Smooth muscle cell (in vitro differentiated cells): ENCODE data around the gene YBEY. TPM values are rescaled to one million over a fixed set of nuclear protein-coding genes. Genes with fewer than 3 reads are reported as not detected.

Experiments
- DNase-seq: peaks from one replicate; lab custom pipeline; 2025; ENCODE audit not compliant: unreplicated experiment; lab: John Stamatoyannopoulos, UW
- H2AFZ ChIP-seq: fragments of 200-600 bp; sonication (generic); 2 replicates; pipeline ENCODE4 v1.6.0; 2016; ENCODE audit warnings: antibody characterized with exemption, low read depth, mild to moderate bottlenecking
- H3F3A ChIP-seq: fragments of 200-600 bp; sonication (generic); 2 replicates; pipeline ENCODE4 v1.6.0; 2017; ENCODE audit warnings: antibody characterized with exemption, low read depth
- H3K27ac ChIP-seq: fragments of 200-600 bp; sonication (generic); 2 replicates; pipeline ENCODE4 v1.5.1; 2016; ENCODE audit warnings: low read depth, mild to moderate bottlenecking
- H3K27me3 ChIP-seq: fragments of 200-600 bp; sonication (generic); 2 replicates; pipeline ENCODE4 v1.6.1; 2016; ENCODE audit warnings: low read depth, mild to moderate bottlenecking
- H3K36me3 ChIP-seq: fragments of 200-600 bp; sonication (generic); 2 replicates; pipeline ENCODE4 v1.5.1; 2016; ENCODE audit warnings: low read depth
- H3K4me1 ChIP-seq: fragments of 200-600 bp; sonication (generic); 2 replicates; pipeline ENCODE4 v1.5.1; 2016; ENCODE audit warnings: low read depth
- H3K4me2 ChIP-seq: fragments of 200-600 bp; sonication (generic); 2 replicates; pipeline ENCODE4 v1.6.0; 2016; ENCODE audit warnings: mild to moderate bottlenecking
- H3K4me3 ChIP-seq: fragments of 200-600 bp; sonication (generic); 2 replicates; pipeline ENCODE4 v1.5.1; 2016; ENCODE audit warnings: mild to moderate bottlenecking
- H3K79me2 ChIP-seq: fragments of 200-600 bp; sonication (generic); 2 replicates; pipeline ENCODE4 v1.6.0; 2016; ENCODE audit warnings: low read depth, mild to moderate bottlenecking
- H3K9ac ChIP-seq: fragments of 200-600 bp; sonication (generic); 2 replicates; pipeline ENCODE4 v1.6.0; 2016; ENCODE audit warnings: low read depth
- H3K9me3 ChIP-seq: fragments of 200-600 bp; sonication (generic); replicated peaks from 2 replicates; pipeline ENCODE4 v1.5.1; 2016; ENCODE audit warnings: low read depth
- H4K20me1 ChIP-seq: fragments of 200-600 bp; sonication (generic); 2 replicates; pipeline ENCODE4 v1.6.0; 2016; ENCODE audit warnings: low read depth
- CTCF ChIP-seq: fragments of 200-600 bp; sonication (generic); IDR thresholded peaks from 2 replicates; pipeline ENCODE4 v1.5.1; 2017; ENCODE audit warnings: borderline replicate concordance, mild to moderate bottlenecking, antibody characterized with exemption; ENCODE audit not compliant: insufficient read depth, poor library complexity, severe bottlenecking
- WGBS: methylation state at CpG from one replicate; pipeline ENCODE4 v1.1.7; 2016; ENCODE audit warnings: low lambda C conversion rate; 5-methylcytosine and 5-hydroxymethylcytosine counted together
- polyA plus RNA-seq: library from polyadenylated mRNA; unstranded; fragments of >200 nt; fragmentation: Nextera tagmentation; extraction: Ambion mirVana; gene quantifications from 2 replicates; pipeline ENCODE4 v1.2.1, GENCODE V29; 2016
- total RNA-seq: library from RNA; depleted of rRNA; stranded (reverse); fragments of >200 nt; gene quantifications from 2 replicates; pipeline ENCODE4 v1.2.3, GENCODE V29; 2014

YBEY gene
- total and polyA plus RNA-seq, 2 experiments from 2014 or later, result 24.1 to 31.1 TPM

GRCh38 chr21:46328151-46328550, 42.0 kb downstream of the YBEY start:
- WGBS, result 80% methylated on average over 5 of the region's 5 CpGs
- Histone ChIP-seq H3K9me3 (no peaks in the 10 kb centered on the region), H3F3A (peaks cover 15% of the 10 kb centered on the region), H3K79me2 (peaks cover 54% of the 10 kb centered on the region), H3K4me1 (peaks cover 8% of the 10 kb centered on the region), H3K4me2 (no peak overlapping the region), H3K36me3 (no peaks in the 10 kb centered on the region), H3K27ac (no peak overlapping the region), H4K20me1 (no peaks in the 10 kb centered on the region), H3K27me3 (no peaks in the 10 kb centered on the region), H2AFZ (no peak overlapping the region), H3K9ac (no peak overlapping the region), H3K4me3 (no peak overlapping the region)
- TF ChIP-seq CTCF, result no peak
- DNase-seq, result no peak

- no peak overlapping the region for H2AFZ ChIP-seq
- H3K4me3 ChIP-seq, result no peak overlapping the region
- TF ChIP-seq CTCF, result no peak
- peaks cover 54% of the 10 kb centered on the region for H3K79me2 ChIP-seq
- 97% methylated on average over 2 of the region's 2 CpGs for WGBS
- no peaks in the 10 kb centered on the region for H3K9me3 ChIP-seq
- peaks cover 8% of the 10 kb centered on the region for H3K4me1 ChIP-seq
- DNase-seq, result no peak
- no peak overlapping the region for H3K27ac ChIP-seq
- H4K20me1 ChIP-seq, result no peaks in the 10 kb centered on the region
- H3K36me3 ChIP-seq, result no peaks in the 10 kb centered on the region
- peaks cover 14% of the 10 kb centered on the region for H3F3A ChIP-seq
- no peak overlapping the region for H3K4me2 ChIP-seq
- H3K9ac ChIP-seq, result no peak overlapping the region
- H3K27me3 ChIP-seq, result no peaks in the 10 kb centered on the region
Measured at GRCh38 chr21:46329796-46330195, 43.7 kb downstream of the YBEY start.

GRCh38 chr21:46334351-46335140, 48.4 kb downstream of the YBEY start:
- no peak overlapping the region for H3K4me3 ChIP-seq
- H3K4me2 ChIP-seq, result no peak overlapping the region
- no peak for TF ChIP-seq CTCF
- H3K9me3 ChIP-seq, result no peaks in the 10 kb centered on the region
- H3K27ac ChIP-seq, result no peak overlapping the region
- H3K36me3 ChIP-seq, result no peaks in the 10 kb centered on the region
- DNase-seq, result no peak
- WGBS, result 89% methylated on average over 12 of the region's 12 CpGs
- H3K79me2 ChIP-seq, result peaks cover 11% of the 10 kb centered on the region
- no peaks in the 10 kb centered on the region for H3K4me1 ChIP-seq
- H2AFZ ChIP-seq, result no peak overlapping the region
- H3K9ac ChIP-seq, result no peak overlapping the region
- no peaks in the 10 kb centered on the region for H3F3A ChIP-seq
- no peaks in the 10 kb centered on the region for H4K20me1 ChIP-seq
- no peaks in the 10 kb centered on the region for H3K27me3 ChIP-seq

GRCh38 chr21:46336603-46337002, 50.5 kb downstream of the YBEY start:
- TF ChIP-seq CTCF, result no peak
- Histone ChIP-seq H3K79me2 (peaks cover 9% of the 10 kb centered on the region), H3F3A (no peaks in the 10 kb centered on the region)

More at GRCh38 chr21:46336603-46337002, 50.5 kb downstream of the YBEY start:
- Histone ChIP-seq H4K20me1 (no peaks in the 10 kb centered on the region), H3K4me3 (no peak overlapping the region), H2AFZ (no peak overlapping the region), H3K27me3 (no peaks in the 10 kb centered on the region), H3K9me3 (no peaks in the 10 kb centered on the region), H3K36me3 (no peaks in the 10 kb centered on the region), H3K4me1 (no peaks in the 10 kb centered on the region), H3K4me2 (no peak overlapping the region), H3K9ac (no peak overlapping the region), H3K27ac (no peak overlapping the region)
- DNase-seq, result no peak
- 97% methylated on average over 3 of the region's 3 CpGs for WGBS
